OCI-LY3 (cell line): Measurements from ENCODE around the gene ZC3H4.
A peak's percentile ranks its signal among the peaks of the same experiment; 100 is the strongest.

Experiments
- H2AFZ ChIP-seq: fragments of 200-600, 300-600 bp; shearing (Covaris generic); 2 replicates; pipeline ENCODE4 v1.6.0; 2014; ENCODE audit warnings: antibody characterized with exemption, low read depth, low read length
- H3K27ac ChIP-seq: fragments of 200-600, 300-600 bp; sonication (generic); 2 replicates; pipeline ENCODE4 v1.5.1; 2014; ENCODE audit warnings: mild to moderate bottlenecking, low read length, moderate library complexity, mixed read lengths
- H3K27me3 ChIP-seq: fragments of 200-600, 300-600 bp; sonication (generic); 2 replicates; pipeline ENCODE4 v1.6.1; 2014; ENCODE audit warnings: low read depth, low read length, mixed read lengths
- H3K36me3 ChIP-seq: fragments of 200-600, 300-600 bp; sonication (generic); replicated peaks from 2 replicates; pipeline ENCODE3; 2014; ENCODE audit warnings: low read depth, low read length, mixed read lengths
- H3K4me1 ChIP-seq: fragments of 300-600, 200-600 bp; sonication (generic); 2 replicates; pipeline ENCODE4 v1.6.1; 2014; ENCODE audit warnings: low read length, mixed read lengths
- H3K4me2 ChIP-seq: fragments of 200-600, 300-600 bp; sonication (generic); 2 replicates; pipeline ENCODE4 v1.6.1; 2014; ENCODE audit warnings: low read length, mixed read lengths
- H3K4me3 ChIP-seq: fragments of 300-600, 200-600 bp; sonication (generic); 2 replicates; pipeline ENCODE4 v1.5.1; 2014; ENCODE audit warnings: antibody characterized with exemption, mild to moderate bottlenecking, low read length, moderate library complexity
- H3K79me2 ChIP-seq: fragments of 300-600, 200-600 bp; shearing (Covaris generic); 2 replicates; pipeline ENCODE4 v1.6.1; 2014; ENCODE audit warnings: mild to moderate bottlenecking, low read length, mixed read lengths
- H3K9ac ChIP-seq: fragments of 300-600, 200-600 bp; shearing (Covaris generic); 2 replicates; pipeline ENCODE4 v1.6.0; 2014; ENCODE audit warnings: mild to moderate bottlenecking, low read length, moderate library complexity
- H3K9me3 ChIP-seq: fragments of 200-600, 300-600 bp; shearing (Covaris generic); 2 replicates; pipeline ENCODE4 v1.6.1; 2014; ENCODE audit warnings: low read length, mixed read lengths; ENCODE audit not compliant: insufficient read depth
- H4K20me1 ChIP-seq: fragments of 200-600, 300-600 bp; sonication (generic); 2 replicates; pipeline ENCODE4 v1.6.1; 2016; ENCODE audit warnings: low read length, mixed read lengths; ENCODE audit not compliant: insufficient read depth
- CTCF ChIP-seq: fragments of 200-600, 300-600 bp; sonication (generic); IDR thresholded peaks from 2 replicates; pipeline ENCODE4 v1.5.1; 2014; ENCODE audit warnings: antibody characterized with exemption, low read length, low read depth
- EZH2phosphoT487 ChIP-seq: fragments of 200-600 bp; shearing (Covaris generic); IDR thresholded peaks from 2 replicates; pipeline ENCODE4 v1.6.1; 2018; ENCODE audit warnings: antibody characterized with exemption, mixed run types, low read depth

The ZC3H4 gene

DNA sequence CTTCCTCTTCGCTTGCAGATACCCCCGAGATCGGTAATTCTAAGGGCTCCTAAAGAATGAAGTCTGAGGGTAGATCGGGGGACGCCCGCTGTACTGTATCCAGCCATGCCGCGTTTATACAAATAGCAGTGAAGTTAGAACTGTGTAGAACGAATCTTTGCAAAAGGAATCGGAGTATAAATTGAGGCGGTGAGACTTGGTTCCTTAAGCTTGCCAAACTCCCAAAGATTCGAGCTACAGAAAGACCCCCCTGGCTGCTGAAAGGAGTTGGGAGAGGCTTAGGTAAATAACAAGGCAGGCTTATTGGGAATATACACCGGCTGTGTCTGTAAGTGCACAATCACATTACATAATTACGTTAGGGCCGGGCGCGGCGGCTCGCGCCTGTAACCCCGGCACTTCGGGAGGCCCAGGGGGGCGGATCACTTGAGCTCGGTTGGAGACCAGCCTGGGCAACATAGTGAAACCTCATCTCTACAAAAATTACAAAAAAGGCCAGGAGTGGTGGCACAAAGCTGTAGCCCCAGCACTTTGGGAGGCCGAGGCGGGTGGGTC is 77.4 kb downstream of the ZC3H4 start:
- Histone ChIP-seq H2AFZ (peak overlapping the region; percentile 97), H3K4me3 (peak overlapping the region; percentile 90), H3K4me1 (peaks cover 8% of the 10 kb centered on the region; the same call in 1 of the 2 replicates), H3K9ac (peak overlapping the region; percentile 82), H3K4me2 (peak overlapping the region; percentile 86), H4K20me1 (no peaks in the 10 kb centered on the region), H3K36me3 (no peaks in the 10 kb centered on the region), H3K9me3 (no peaks in the 10 kb centered on the region), H3K27me3 (peaks cover 3% of the 10 kb centered on the region; the same call in 1 of the 2 replicates), H3K79me2 (no peaks in the 10 kb centered on the region), H3K27ac (peak overlapping the region; percentile 32; the same call in 1 of the 2 replicates)
- TF ChIP-seq EZH2phosphoT487, result no peak

DNA sequence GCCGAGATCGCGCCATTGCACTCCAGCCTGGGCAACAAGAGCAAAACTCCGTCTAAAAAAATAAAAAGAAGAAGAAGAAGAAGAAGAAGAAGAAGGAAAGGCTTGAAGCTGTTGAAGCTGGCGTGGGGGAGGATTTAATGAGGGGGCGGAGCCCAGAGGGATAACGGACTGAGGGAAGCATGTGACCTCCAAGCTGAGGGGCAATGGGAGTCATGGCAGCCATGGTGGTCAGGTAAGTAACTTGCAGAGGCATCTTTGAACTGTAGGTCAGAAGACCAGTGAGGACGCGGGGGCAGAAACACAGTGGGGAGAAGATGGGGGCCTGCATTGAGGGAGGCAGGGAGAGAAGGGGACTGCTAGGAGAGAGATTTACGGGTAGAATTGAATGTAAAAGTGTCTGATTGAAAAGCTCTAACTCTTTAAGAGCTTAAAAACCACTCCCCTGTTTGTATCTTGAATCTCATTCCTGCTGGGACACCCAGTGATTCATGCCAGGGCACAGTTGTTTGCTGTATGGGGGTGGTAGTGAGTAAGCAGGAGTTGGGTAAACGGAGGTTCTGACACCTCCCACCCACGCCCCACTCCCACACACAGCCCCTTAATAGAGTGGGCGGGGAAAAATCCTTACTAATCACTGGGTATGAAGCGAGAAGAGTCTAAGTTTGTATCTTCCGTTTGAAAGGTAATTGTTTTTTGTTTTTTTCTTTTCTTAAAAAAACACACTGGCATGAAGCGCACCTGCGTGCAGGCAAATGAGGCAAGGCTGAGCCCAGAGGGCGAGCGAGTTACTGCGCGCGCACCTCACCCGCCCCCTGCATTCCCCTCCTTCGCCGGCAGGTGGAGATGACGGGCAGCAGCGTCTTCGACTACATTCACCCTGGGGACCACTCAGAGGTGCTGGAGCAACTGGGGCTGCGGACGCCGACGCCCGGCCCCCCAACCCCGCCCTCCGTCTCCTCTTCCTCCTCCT is 78.2 kb downstream of the ZC3H4 start:
- Histone ChIP-seq H2AFZ (peak overlapping the region; percentile 97), H3K4me2 (peak overlapping the region; percentile 86), H3K4me3 (peak overlapping the region; percentile 90), H3K79me2 (no peaks in the 10 kb centered on the region), H4K20me1 (no peaks in the 10 kb centered on the region), H3K4me1 (peaks cover 8% of the 10 kb centered on the region; the same call in 1 of the 2 replicates), H3K9ac (peak overlapping the region; percentile 82), H3K36me3 (no peaks in the 10 kb centered on the region), H3K9me3 (no peaks in the 10 kb centered on the region), H3K27ac (no peak overlapping the region), H3K27me3 (peaks cover 3% of the 10 kb centered on the region; the same call in 1 of the 2 replicates)
- TF ChIP-seq EZH2phosphoT487 (no peak), CTCF (peak; percentile 86)

- H3K27ac ChIP-seq, result no peak overlapping the region
- peak overlapping the region; percentile 79; the same call in 1 of the 2 replicates for H2AFZ ChIP-seq
- H3K27me3 ChIP-seq, result peaks cover 16% of the 10 kb centered on the region
- H4K20me1 ChIP-seq, result no peaks in the 10 kb centered on the region
- no peaks in the 10 kb centered on the region for H3K36me3 ChIP-seq
- TF ChIP-seq EZH2phosphoT487, result no peak
- TF ChIP-seq CTCF, result peak; percentile 91
- no peaks in the 10 kb centered on the region for H3K9me3 ChIP-seq
- H3K4me1 ChIP-seq, result peaks cover 8% of the 10 kb centered on the region; the same call in 1 of the 2 replicates
- H3K4me3 ChIP-seq, result 0 out of 2 replicates have a peak overlapping the region, but pooled peaks have one; percentile 18
- H3K4me2 ChIP-seq, result peak overlapping the region; percentile 70
- no peaks in the 10 kb centered on the region for H3K79me2 ChIP-seq
- H3K9ac ChIP-seq, result no peak overlapping the region
Observed at GRCh38 chr19:47032171-47032811, 81.3 kb downstream of the ZC3H4 start.

DNA sequence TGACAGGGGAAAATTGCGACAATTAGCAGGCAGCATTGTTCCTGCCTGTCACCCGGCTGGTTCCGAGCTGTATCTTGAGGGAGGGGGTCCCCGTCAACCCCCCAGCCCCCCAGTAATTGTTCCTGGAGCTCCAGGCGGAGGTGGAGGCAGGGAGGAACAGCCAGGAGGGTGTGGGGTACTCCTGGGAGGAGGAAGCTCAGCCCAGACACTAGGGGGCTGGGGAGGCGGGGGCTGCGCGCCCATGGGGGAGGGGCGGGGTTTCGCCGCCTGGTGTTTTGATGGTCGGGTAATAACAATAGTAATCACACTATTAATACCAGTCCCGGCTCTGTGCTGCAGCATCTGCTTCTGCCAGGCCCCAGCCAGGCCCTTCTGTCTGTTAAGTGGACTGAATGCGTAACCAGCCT is 85.4 kb downstream of the ZC3H4 start:
- no peak for TF ChIP-seq CTCF
- no peak for TF ChIP-seq EZH2phosphoT487
- no peaks in the 10 kb centered on the region for H3K9me3 ChIP-seq

More for the DNA sequence above, 85.4 kb downstream of the ZC3H4 start:
- H3K79me2 ChIP-seq, result no peaks in the 10 kb centered on the region
- H3K4me2 ChIP-seq, result no peak overlapping the region
- no peak overlapping the region for H3K4me3 ChIP-seq
- H2AFZ ChIP-seq, result no peak overlapping the region
- peaks cover 26% of the 10 kb centered on the region for H3K27me3 ChIP-seq
- H3K9ac ChIP-seq, result no peak overlapping the region
- H3K36me3 ChIP-seq, result no peaks in the 10 kb centered on the region
- peaks cover 3% of the 10 kb centered on the region; the same call in 1 of the 2 replicates for H3K4me1 ChIP-seq
- H4K20me1 ChIP-seq, result no peaks in the 10 kb centered on the region
- no peak overlapping the region for H3K27ac ChIP-seq
